HG03520 (cell line): ENCODE results near the gene OPA3.

Experiments used
- ATAC-seq: cut with Tn5 transposase; IDR thresholded peaks from one replicate; pipeline ENCODE4 v1.9.1; 2021; ENCODE audit warnings: mild to moderate bottlenecking, moderate library complexity; ENCODE audit not compliant: unreplicated experiment

OPA3 gene

DNA sequence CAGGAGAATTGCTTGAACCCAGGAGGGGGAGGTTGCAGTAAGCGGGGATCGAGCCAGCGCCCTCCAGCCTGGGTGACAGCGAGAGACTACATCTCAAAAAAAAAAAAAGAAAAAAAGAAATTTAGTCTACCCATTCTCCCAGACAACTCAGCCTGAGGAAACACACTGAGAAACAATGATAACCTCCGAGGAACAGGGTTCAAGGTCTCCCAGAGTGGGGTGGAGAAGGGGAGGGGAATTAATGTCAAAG, 78.7 kb downstream of the OPA3 start:
- no peak for ATAC-seq

DNA sequence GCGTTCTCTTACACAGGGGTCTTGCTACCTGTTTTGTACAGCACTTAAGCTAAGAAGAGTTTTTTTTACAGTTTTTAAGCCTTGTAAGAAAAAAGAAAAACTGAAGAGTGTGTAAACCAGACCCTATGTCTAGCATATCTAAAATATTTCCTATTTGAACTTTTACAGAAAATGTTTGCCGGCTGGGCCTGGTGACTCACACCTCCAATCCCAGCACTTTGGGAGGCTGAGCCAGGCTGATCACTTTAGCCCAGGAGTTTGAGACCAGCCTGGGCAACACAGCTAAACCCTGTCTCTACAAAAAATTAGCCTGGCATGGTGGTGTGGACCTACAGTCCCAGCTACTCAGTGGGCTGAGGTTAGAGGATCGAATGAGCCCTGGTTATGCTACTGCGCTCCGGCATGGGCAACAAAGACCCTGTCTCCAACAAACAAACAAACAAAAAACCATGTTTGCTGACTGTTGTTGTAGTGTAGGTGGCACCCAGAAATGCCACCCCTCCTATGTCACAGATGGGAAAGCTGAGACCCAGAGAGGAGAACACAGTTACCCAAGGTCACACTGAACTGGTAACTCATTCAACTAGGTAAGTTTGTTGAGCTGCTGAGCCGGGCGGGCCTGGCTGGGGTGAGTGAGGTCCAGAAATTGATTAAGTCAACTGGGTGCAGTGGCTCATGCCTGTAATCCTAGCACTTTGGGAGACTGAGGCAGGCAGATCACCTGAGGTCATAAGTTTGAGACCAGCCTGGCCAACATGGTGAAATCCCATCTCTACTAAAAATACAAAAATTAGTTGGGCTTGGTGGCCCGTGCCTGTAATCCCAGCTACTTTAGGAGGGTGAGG, 79.2 kb downstream of the OPA3 start:
- ATAC-seq, result no peak

DNA sequence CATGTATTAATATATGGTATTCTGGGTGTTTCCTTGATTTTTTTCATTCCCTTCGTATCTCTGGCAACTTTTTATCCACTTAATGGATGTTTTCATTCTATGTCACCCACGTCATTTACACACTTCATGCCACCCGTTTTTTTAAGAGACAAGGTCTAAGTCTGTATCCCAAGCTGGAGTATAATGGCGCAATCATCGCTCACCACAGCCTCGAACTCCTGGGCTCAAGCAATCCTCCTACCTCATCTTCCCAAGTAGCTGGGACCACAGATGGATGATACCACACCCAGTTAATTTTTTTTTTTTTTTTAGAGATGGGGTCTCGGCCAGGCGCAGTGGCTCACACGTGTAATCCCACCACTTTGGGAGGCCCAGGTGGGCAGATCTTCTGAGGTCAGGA, 80.7 kb downstream of the OPA3 start:
- no peak for ATAC-seq

DNA sequence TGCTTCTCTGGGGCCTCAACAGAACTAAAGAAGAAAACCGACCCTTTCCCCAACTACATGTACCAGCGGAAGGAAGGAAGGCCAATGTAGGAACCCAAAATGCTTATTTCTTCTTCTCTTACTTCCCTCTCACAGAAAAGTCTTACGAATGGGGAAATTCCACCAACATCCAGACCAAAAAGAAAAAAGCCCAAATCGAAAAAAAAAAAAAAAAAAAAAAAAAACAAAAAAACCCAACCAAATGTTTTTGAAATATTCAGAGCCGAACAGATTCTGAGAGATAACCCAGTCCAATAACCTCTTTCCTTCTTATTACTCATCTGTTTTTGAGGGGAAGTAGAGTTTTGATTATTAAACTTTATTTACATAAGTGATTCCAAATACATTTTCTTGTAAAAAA, 82.5 kb downstream of the OPA3 start:
- ATAC-seq, result no peak

DNA sequence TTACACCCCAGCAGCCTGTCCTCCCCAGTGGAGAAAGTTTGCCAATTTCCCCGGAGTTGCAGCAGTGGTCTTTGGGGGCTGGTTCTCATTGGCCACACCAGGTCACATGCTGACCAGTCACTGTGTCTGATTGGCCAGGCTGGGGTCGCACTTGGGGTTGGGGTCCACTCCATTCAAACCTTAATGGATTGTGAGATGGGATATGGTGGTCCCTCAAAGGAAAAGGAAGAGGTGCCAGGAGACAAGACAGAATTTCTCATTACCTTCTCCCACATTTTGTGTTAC, 82.9 kb downstream of the OPA3 start:
- no peak for ATAC-seq

DNA sequence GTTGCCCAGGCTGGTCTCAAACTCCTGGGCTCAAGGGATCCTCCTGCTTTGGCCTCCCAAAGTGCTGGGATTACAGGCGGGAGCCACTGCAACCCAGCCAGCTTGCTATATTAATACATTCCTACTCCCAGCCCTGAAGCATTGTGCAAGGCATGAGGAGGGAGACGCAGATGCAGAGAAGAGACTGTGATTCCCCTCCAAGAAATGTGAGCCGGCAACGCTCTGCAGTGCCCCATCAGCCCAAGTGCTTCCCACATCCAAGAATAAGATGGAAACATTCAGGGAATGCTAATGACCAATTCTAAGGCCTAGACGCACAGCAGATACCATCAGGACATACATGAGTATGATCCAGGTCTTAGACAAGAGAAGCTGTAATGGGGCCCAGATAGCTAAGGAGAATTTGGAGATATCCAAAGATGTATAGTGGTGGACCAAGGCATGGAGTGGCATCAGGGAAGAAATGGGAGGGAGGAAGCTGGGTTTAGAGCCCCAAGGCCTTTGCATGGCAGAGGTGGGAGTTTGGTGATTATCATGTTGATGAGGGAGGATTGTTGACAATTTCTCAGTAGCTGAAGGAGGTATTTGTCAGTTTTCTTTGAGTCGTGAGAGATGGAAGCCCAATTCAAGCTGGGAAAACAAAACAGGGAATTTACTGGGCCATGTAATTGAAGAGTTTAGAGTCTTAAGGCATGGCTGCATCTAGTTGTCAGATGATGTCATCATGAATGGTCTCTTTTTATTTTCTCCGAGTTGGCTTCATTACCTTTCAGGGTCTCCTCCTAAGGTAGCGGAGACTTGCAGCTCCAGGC, 83.5 kb downstream of the OPA3 start:
- ATAC-seq, result no peak

DNA sequence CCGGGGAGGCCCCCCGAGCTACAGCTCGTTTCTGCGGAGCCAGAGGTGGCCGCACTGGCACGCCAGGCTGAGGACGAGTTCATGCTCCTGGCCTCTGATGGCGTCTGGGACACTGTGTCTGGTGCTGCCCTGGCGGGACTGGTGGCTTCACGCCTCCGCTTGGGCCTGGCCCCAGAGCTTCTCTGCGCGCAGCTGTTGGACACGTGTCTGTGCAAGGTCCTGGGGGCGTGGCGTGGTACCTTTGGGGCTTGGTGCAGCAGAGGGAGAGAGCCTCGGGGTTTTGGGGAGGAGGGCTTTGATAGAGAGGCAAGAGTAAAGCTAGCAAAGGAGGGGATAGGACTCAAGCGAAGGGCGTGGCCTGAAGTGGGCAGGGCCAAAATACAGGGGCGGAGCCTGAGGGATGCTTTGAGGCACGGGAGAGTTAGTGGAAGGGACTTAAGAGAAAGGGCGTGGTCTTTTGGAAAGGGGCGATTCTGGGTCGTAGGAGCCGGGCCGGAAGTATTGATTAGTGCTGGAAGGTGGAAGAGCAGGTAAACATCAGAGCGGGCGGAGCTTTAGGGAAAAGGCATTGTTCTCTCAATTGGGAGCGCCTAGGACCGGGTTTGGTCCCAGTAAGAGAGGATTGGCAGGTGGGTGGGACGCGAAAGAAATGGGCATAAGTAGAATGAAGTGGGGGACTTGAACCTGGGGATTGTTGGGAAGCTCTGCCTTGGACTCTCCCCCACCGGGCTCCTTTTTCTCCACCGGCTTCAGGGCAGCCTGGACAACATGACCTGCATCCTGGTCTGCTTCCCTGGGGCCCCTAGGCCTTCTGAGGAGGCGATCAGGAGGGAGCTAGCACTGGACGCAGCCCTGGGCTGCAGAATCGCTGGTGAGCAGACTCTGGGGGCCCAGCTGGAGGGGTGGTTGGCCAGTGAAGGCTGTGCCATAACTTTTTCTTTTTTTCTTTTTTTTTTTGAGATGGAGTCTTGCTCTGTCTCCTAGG, 85.1 kb downstream of the OPA3 start:
- no peak for ATAC-seq

DNA sequence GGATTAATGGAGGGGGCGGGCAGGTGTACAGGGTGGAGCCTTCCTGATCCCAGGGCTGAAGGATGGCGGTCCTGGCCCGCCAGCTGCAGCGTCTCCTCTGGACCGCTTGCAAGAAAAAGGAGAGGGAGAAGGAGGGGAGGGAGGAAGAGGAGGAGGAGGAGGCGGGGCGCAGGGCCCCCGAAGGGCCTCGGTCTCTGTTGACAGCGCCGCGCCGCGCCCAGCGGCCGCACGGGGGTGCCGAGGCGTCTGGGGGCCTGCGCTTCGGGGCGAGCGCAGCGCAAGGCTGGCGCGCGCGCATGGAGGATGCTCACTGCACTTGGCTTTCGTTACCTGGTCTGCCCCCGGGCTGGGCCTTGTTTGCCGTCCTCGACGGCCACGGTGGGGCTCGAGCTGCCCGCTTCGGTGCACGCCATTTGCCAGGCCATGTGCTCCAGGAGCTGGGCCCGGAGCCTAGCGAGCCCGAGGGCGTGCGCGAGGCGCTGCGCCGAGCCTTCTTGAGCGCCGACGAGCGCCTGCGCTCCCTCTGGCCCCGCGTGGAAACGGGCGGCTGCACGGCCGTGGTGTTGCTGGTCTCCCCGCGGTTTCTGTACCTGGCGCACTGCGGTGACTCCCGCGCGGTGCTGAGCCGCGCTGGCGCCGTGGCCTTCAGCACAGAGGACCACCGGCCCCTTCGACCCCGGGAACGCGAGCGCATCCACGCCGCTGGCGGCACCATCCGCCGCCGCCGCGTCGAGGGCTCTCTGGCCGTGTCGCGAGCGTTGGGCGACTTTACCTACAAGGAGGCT, 86.0 kb downstream of the OPA3 start, which contains the start of gene PPM1N:
Gene PPM1N (plus strand): TSS at position 33 of the 785 bp plus-strand sequence. CDS start 30 bp downstream, at position 63.
- ATAC-seq, result no peak

DNA sequence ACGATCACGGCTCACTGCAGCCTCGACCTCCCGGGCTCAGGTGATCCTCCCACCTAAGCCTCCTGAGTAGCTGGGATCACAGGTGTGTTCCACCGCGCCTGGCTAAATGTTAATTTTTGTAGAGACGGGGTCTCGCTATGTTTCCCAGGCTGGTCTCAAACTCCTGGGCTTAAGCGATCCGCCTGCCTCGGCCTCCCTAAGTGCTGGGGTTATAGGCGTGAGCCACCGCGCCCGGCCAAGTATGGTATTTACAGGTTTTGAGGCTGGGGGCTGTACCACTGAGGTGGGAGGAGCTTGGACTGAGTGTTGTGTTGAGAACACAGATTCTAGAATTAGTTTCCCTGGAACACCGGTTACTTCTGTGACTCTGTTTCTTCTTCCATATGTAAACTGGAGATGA, 86.8 kb downstream of the OPA3 start:
- ATAC-seq, result no peak

DNA sequence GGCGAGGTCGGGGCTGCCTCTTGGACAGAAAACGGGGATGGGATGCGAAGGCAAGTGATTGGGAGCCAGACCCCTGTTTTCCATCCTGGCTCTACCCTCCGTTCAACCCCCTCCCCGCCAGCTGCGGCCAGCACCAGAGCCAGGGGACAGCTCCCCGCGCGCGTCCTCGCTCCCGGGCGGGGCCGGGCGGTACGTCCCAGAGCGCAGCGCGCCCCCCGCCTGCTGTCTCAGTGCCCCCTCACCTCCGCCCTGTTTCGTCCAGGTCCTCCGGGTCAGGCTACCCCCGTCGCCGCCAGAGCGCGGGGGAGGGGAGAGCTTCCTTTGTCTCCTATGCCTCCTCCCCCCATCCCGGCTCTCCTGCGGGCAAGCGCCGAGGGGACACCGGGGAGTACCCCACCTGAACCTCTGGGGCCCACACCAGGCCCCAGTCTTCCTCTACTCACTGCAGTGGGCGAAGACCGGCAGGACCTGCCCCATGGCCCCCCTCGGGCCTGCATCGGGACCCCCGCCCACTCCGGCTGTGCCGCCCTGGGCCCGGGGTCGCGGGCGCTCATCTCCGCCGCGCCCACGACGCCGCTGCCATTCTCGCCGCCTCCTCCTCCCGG, 88.2 kb downstream of the OPA3 start:
- no peak for ATAC-seq

DNA sequence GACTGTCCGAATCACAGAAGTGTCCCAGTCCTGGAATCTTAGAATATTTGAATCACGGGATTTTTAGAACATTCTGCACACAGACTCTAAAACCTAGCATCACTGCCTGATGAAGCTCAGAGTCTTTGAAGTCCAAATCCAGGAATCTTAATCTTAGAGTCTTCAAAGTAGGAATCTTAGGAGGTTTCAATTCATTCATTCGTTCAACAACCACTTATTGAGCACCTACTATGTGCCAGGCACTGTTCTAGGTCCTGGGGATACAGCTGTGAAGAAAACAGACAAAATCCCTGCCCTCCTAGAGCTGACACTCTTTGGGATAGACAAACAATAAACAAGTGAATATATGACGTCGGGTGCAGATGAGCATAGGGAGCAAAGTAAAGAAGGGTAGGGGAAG, 89.4 kb downstream of the OPA3 start:
- ATAC-seq, result no peak

DNA sequence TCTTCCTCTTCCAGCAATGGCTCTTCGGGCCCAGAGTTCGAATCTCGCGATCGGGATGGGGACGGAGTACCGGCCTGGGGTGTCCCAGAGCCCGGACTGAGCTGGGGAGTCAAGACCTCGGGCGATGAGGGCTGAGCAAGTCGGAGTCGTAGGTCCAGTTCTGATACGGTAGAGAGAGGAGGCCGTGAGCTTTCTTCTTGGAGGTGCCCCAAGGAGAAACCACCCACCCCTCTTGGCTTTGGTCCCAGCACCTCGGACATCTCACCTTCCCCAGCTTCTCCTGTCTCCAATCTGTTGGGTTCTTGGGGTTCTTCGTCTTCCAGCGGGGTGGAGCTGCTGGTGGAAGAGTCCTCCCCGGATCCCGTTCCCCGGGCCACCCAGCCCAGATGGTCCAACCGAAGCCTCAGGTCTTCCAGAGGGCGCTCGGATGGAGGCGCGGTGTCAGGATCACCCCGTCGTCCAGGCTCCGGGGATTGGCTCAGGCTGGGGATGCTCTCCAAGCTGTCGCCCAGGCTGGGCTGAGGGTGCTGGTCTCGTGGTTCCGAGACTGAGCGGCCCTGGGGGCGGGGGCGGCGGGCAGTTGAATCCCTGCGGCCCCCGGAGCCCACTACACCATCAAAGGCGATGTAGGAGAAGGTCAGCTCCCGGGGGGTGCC, 90.2 kb downstream of the OPA3 start:
- no peak for ATAC-seq

DNA sequence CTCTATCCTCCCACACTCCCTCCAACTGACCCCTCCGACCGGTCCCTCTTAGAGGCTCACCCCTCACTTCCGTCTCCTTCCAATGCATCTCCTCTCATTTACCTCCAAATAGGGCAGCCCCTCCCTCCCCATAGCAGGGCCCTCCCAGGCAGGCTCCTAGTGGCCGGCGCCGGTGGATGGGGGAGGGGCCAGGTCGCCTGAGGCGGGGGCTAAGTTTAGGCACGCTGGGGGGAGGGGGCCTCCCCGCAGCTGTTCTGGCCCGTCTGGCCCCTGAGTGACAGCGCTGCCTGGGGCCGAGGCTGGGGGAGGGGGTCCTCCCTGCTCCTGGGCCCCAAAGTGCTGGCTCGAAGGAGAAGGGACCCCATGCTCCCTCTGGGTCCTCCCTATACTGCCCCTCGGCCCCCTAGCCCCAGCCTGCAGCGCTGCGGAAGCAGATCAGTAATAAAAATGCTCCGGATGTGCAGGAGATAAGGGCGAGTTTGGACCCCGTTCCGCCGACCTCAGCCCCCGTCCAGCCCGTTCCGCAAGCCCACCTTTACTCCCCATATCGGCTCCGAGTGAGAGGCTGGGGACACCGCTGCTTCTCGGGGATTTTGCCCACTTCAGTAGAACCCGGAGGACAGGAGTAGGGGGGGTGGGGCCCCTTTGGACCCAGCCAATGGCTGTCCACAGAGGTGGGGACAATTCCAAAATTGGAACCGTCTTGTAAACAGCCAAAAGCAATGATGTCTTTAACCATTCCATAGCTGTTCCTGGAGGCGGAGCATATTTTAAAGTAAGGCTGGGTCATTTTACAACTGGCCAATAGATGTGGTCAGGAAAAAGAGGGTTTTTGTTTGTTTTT, 91.8 kb downstream of the OPA3 start:
- no peak for ATAC-seq

DNA sequence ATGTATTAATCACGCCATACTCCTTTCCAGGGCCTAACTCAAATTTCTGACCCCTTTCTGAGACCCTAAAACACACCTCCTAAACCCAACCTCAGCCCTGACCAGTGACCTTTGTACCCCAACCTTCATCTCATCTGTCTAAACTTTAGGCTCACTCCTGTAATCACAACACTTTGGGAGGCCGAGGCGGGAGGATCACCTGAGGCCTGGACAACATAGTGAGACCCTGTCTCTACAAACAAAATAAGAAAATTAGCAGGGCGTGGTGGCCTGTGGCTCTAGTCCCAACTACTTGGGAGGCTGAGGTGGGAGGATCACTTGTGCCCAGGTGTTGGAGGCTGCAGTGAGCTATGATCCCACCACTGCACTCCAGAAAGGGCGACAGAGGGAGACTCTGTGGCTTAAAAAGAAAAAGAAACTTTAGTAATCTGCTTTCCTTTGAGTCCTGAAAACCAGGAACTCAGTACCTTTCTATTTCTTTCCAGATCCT, 92.4 kb downstream of the OPA3 start:
- ATAC-seq, result no peak

DNA sequence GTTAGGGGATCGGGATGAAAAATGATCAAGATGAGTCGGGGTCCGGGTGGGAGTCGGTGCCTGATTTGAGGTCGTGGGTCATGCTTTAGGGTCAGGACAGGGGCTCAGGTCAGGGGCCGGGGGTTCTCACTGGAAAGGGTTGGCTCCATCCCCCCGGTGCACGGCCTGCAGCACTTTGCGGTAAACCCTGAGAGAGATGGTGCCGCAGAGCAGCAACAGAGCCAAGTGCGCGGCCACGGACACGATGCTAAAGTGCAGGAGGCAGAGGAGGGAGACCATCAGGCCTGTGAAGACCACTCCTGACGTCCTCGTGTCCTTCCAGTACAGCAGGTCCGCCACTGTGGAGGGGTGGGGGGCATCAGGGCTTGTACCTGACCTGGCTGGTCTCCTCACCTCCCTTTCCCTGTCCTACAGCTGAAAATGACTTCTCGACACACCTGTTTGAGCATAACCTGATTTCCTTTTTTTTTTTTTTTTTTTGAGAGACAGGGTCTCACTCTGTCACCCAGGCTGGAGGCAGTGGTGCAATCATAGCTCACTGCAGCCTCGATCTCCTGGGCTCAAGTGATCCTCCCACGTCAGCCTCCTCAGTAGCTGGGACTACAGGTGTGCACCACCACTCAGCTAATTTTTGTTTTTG, 95.3 kb downstream of the OPA3 start:
- ATAC-seq, result no peak

DNA sequence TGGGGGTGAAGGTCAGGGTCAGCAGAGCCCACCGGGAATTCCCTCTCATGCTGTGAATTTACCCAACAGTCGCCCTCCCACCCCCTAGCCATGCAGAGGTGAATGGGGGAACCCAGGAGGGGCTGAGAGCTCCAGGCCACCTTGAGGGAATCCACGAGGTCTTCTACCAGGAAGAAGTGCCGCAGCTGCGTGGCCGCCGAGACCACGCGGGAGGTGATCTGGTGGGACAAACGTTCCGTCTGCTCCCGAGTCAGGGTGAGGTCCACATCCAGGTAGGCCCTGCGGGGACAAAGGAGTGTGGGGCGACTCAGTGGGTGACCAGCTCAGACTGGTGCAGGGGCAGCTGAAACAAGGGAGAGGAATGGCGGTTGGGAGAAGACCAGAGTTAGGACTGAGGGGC, 95.9 kb downstream of the OPA3 start:
- ATAC-seq, result no peak

DNA sequence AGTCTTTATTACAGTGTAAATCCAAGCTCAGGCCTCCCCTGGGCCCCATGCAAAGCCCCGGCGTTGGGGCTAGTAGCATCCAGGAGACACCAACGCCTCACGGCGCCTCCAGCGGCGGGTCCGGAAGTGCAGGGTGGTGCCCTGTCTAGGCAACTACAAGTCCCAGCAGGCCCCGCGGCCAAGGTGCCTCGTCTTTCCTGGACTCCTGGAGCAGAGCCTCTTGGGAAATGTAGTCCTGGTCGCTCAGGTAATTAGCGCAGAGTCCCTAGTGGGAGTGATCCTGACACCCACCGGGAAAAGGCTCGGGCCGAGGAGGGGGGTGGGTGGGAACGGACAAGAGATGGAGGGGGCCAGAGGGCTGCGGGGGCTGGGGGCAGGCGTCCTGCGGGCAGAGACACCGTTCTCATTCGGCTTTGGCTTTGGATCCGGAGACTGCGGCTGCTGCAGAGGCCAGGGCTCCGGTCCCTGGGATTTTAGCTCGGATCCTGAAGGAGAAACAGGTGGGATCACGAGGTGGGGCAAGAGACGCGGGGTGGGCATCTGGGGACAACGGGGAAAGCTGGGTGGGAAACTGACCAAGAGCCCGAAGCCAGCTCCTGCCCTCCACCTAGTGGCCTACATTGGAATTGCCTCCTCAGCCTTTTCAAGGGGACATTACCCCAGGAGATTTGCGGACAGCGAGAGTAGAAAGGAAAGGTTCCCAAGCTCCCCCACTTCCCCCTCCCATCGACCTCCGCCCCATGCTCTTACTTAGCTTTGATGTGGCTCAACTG, 99.1 kb downstream of the OPA3 start:
- ATAC-seq, result peak; percentile 91
